Mesothelial cell of epicardium (in vitro differentiated cells): ENCODE measurements around the gene FHIT. TPM values are rescaled to one million over a fixed set of nuclear protein-coding genes. Genes with fewer than 3 reads are reported as not detected.

ENCODE experiments used
- DNase-seq, 2 experiments: peaks; one replicate each; pipeline ENCODE4 v3.0.0; 2021; ENCODE audit warnings: low spot score in 2 of 2; ENCODE audit not compliant: unreplicated experiment in 2 of 2
- H3K27ac Mint-ChIP-seq: 2 replicates; pipeline ENCODE4 v1.8.0; 2021; ENCODE audit warnings: mixed read lengths
- H3K27me3 Mint-ChIP-seq: 2 replicates; pipeline ENCODE4 v1.8.0; 2021; ENCODE audit warnings: low read depth, mixed read lengths
- H3K36me3 Mint-ChIP-seq: 2 replicates; pipeline ENCODE4 v1.8.0; 2021; ENCODE audit warnings: mixed read lengths
- H3K4me1 Mint-ChIP-seq: 2 replicates; pipeline ENCODE4 v1.8.0; 2021; ENCODE audit warnings: mixed read lengths
- H3K4me3 Mint-ChIP-seq: 2 replicates; pipeline ENCODE4 v1.8.0; 2021; ENCODE audit warnings: mild to moderate bottlenecking, moderate library complexity, mixed read lengths
- H3K9me3 Mint-ChIP-seq: 2 replicates; pipeline ENCODE4 v1.8.0; 2021; ENCODE audit warnings: mixed read lengths
- total RNA-seq: library from RNA; stranded (reverse); gene quantifications from 3 replicates; pipeline ENCODE4 v1.2.1, GENCODE V29; 2021
- TF ChIP-seq, protein P1 (sequence below): fragments of 200-600 bp; sonication (generic); IDR thresholded peaks from one replicate; pipeline ENCODE4 v1.5.0; 2021; ENCODE audit warnings: antibody characterized with exemption; ENCODE audit not compliant: unreplicated experiment

Gene FHIT
- total RNA-seq, 1 donor from 2014 or later = 10.7 TPM

DNA sequence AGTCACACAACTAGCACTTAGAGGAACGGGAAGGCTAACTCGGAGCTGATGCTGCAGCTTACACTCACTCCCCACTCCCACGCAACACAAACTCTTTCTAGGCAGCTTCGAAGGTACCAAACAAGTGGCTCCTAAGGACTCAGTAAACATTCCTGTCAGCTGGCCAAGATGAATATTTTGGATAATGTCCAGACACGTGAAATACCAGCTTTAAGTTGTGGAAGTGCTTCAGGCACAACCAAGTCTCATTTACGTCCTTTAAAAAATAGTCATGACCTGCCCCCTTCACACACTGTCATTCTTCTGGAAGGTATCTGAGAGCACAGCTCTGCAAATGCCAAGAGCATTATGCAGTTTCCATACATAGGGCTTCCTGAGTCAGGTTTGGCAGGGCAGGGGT is 1195.5 kb downstream of the FHIT start:
- TF ChIP-seq, protein P1, sequence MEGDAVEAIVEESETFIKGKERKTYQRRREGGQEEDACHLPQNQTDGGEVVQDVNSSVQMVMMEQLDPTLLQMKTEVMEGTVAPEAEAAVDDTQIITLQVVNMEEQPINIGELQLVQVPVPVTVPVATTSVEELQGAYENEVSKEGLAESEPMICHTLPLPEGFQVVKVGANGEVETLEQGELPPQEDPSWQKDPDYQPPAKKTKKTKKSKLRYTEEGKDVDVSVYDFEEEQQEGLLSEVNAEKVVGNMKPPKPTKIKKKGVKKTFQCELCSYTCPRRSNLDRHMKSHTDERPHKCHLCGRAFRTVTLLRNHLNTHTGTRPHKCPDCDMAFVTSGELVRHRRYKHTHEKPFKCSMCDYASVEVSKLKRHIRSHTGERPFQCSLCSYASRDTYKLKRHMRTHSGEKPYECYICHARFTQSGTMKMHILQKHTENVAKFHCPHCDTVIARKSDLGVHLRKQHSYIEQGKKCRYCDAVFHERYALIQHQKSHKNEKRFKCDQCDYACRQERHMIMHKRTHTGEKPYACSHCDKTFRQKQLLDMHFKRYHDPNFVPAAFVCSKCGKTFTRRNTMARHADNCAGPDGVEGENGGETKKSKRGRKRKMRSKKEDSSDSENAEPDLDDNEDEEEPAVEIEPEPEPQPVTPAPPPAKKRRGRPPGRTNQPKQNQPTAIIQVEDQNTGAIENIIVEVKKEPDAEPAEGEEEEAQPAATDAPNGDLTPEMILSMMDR = no peak
- H3K27ac Mint-ChIP-seq = peak overlapping the region; percentile 31
- H3K4me3 Mint-ChIP-seq = no peak overlapping the region

DNA sequence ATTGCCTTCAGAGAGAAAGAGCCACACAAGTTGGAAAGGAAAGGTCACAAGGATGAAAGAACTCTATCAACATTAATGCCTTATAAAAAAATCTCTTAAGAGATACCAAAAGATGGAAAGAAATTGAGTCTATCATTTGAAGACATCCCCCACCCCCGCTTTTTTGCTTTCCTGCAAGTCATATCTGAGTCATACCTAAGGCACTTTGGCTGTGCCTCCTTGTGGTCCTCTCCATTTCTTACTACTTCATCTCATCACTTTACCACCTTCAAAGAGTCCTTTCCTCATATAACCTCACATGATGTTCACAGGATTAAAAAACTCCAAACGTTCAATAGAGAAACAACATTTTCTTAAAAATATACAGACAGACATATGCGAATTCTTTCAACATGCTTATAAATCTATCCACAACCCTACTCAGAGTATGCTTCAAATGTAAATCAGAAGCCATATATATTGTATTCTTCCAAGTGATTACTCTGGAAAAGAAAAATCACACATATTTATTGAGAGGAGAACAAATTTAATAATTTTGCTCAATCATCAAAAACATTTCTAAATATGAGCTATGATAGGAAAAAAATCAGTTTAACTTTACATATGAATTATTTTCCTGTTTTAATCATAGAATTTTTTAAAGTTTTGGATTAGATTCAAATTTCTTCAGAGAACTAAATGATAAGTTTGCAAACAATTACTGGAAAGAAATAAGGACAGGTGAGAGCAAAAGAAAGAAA is 1197.6 kb downstream of the FHIT start:
- Mint-ChIP-seq H3K27ac (no peak overlapping the region), H3K36me3 (peaks cover 5% of the 10 kb centered on the region), H3K4me1 (peaks cover 18% of the 10 kb centered on the region), H3K4me3 (no peak overlapping the region), H3K9me3 (no peaks in the 10 kb centered on the region), H3K27me3 (no peaks in the 10 kb centered on the region)
- DNase-seq = no peak
- TF ChIP-seq, protein P1 = no peak

More for the DNA sequence above, 1195.5 kb downstream of the FHIT start:
- DNase-seq = no peak
- Mint-ChIP-seq H3K9me3 (no peaks in the 10 kb centered on the region), H3K27me3 (no peaks in the 10 kb centered on the region), H3K4me1 (peaks cover 18% of the 10 kb centered on the region), H3K36me3 (peaks cover 6% of the 10 kb centered on the region)

DNA sequence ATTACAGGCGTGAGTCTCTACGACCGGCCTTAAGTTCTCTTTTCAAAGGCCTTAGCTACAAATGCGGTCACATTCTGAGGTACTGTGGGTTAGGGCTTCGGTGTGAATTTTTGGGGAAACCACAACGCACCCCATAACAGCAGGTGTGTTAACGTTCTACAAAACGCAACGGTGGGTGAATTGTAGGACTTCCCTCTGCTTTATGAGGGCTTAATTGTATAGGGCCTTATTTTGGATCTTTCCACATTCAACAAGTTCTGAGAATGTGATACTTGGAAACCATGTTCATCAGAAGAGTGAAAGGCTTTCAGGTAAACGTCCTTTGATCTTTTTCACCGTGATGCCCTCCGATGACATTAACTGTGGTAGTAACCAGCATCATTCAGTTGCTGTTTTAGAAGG is 1202.8 kb downstream of the FHIT start:
- no peaks in the 10 kb centered on the region for H3K27me3 Mint-ChIP-seq
- no peak overlapping the region for H3K4me3 Mint-ChIP-seq
- TF ChIP-seq, protein P1 = no peak
- no peak overlapping the region for H3K27ac Mint-ChIP-seq
- DNase-seq = no peak
- peaks cover 7% of the 10 kb centered on the region for H3K9me3 Mint-ChIP-seq
- peaks cover 7% of the 10 kb centered on the region for H3K36me3 Mint-ChIP-seq
- peaks cover 4% of the 10 kb centered on the region for H3K4me1 Mint-ChIP-seq

DNA sequence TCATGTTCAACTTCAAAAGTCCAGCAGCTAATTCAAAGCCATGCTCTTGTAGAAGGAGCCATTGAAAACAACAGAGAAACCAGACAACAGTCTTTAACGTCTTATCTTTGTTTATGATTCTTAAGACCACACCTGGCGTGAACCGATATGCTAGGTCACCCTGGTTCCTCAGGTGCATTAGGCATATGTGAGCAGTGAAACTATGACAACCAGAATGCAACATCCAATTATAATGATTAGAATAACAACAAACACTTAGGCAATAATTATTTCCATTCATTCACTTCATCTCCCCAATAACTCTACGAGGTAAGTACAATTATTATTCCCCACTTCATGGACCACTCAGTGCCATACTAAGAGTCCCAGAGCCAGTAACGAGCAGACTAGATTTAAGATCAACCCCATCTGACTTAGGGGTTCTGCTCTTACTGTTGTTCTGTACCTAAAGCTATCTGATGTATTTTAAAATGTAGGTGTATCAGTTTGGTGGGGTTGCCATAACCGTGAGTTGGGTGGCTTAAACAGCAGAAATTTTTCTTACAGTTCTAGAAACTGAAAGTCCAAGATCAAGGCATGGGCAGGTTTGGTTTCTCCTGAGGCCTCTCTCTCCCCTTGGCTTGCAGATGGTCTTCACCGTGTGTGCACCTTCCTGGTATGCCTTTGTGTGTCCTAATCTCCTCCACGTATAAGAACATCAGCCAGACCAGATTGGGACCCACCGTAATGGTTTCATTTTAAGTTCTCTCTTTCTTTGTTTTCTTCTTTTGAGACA is 1203.6 kb downstream of the FHIT start:
- Mint-ChIP-seq H3K4me1 (peaks cover 4% of the 10 kb centered on the region), H3K9me3 (peaks cover 7% of the 10 kb centered on the region), H3K27me3 (no peaks in the 10 kb centered on the region), H3K36me3 (peaks cover 7% of the 10 kb centered on the region), H3K4me3 (no peak overlapping the region), H3K27ac (no peak overlapping the region)
- DNase-seq = no peak
- TF ChIP-seq, protein P1 = no peak

DNA sequence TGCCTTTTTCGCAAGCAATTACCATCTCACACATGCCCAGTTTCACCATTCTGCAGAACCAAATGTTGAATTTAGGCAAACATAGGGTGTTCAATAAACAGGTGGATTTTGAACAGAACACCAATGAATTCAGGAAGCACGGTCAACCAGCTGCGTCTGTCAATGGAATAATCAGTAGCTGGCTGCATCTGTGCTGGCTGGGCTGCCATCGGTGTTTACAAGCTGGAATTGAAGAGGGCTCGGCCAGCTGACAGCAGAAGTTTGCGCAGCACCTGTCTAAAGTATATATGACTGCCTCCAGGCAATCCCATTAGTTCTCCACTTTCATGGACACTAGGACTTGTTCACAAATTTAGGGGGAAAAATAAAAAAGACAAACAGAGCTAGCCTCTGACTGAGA is 1205.0 kb downstream of the FHIT start:
- H3K4me3 Mint-ChIP-seq = no peak overlapping the region
- H3K4me1 Mint-ChIP-seq = peaks cover 4% of the 10 kb centered on the region
- peaks cover 7% of the 10 kb centered on the region for H3K9me3 Mint-ChIP-seq
- TF ChIP-seq, protein P1 = no peak
- no peak for DNase-seq
- H3K27ac Mint-ChIP-seq = no peak overlapping the region
- H3K27me3 Mint-ChIP-seq = no peaks in the 10 kb centered on the region
- H3K36me3 Mint-ChIP-seq = peaks cover 7% of the 10 kb centered on the region
